Liver (tissue), 9 donors: ENCODE results near the gene PSMG3. TPM values are rescaled to one million over a fixed set of nuclear protein-coding genes. Genes with fewer than 3 reads are reported as not detected.

Experiments used
- DNase-seq: peaks from one replicate; pipeline ENCODE4 v3.0.0-alpha.2; 2017; ENCODE audit warnings: low spot score
- H3K27ac ChIP-seq, 2 donors: one replicate each; pipeline ENCODE4 v1.7.0; 2013; ENCODE audit warnings: inconsistent platforms in 2 of 2, low read length in 2 of 2, control low read depth in 1 of 2, low read depth in 1 of 2, mild to moderate bottlenecking in 1 of 2
- H3K27me3 ChIP-seq, 4 donors: one replicate each; pipeline versions ENCODE4 v1.6.1 to v1.7.0; 2013; ENCODE audit warnings: low read length in 3 of 4, inconsistent platforms in 1 of 4, mild to moderate bottlenecking in 1 of 4, moderate library complexity in 1 of 4; ENCODE audit not compliant: control insufficient read depth in 4 of 4, insufficient read depth in 4 of 4
- H3K36me3 ChIP-seq, 4 donors: one replicate each; pipeline versions ENCODE4 v1.6.1 to v1.7.0; 2013; ENCODE audit warnings: low read length in 3 of 4, mild to moderate bottlenecking in 3 of 4, low read depth in 1 of 4, moderate library complexity in 1 of 4; ENCODE audit not compliant: control insufficient read depth in 4 of 4, insufficient read depth in 3 of 4
- H3K4me1 ChIP-seq, 4 donors: one replicate each; pipeline versions ENCODE4 v1.6.1 to v1.7.0; 2013; ENCODE audit warnings: low read length in 3 of 4, mild to moderate bottlenecking in 3 of 4, moderate library complexity in 1 of 4; ENCODE audit not compliant: control insufficient read depth in 4 of 4, insufficient read depth in 4 of 4
- H3K4me3 ChIP-seq, 3 donors: one replicate each; pipeline versions ENCODE4 v1.6.1 to v1.7.0; 2013; ENCODE audit warnings: low read length in 3 of 3, control low read depth in 1 of 3, low read depth in 1 of 3, mild to moderate bottlenecking in 1 of 3
- H3K9ac ChIP-seq, 2 donors: one replicate each; pipeline ENCODE4 v1.7.0; 2013; ENCODE audit warnings: low read length in 2 of 2, mild to moderate bottlenecking in 2 of 2, moderate library complexity in 2 of 2, control low read depth in 1 of 2, low read depth in 1 of 2
- H3K9me3 ChIP-seq, 4 donors: one replicate each; pipeline versions ENCODE4 v1.6.1 to v1.7.0; 2013; ENCODE audit warnings: low read length in 3 of 4; ENCODE audit not compliant: control insufficient read depth in 4 of 4
- CTCF ChIP-seq: fragments of 150-350 bp; IDR thresholded peaks from 2 replicates; pipeline ENCODE4 v1.5.1; 2017; ENCODE audit warnings: improper control_type of control experiment, low read depth, low read length; ENCODE audit not compliant: missing input control
- FOXA1 ChIP-seq: IDR thresholded peaks from 2 replicates; pipeline ENCODE4 v1.6.1; 2016; ENCODE audit warnings: antibody characterized with exemption
- HNF4A ChIP-seq, 2 donors: conservative IDR thresholded peaks; 2 replicates each; pipeline ENCODE4 v1.6.1; 2016; ENCODE audit warnings: antibody characterized with exemption in 2 of 2, mild to moderate bottlenecking in 2 of 2
- MAX ChIP-seq: IDR thresholded peaks from 2 replicates; pipeline ENCODE4 v1.6.1; 2016; ENCODE audit warnings: antibody characterized with exemption
- SP1 ChIP-seq: IDR thresholded peaks from 2 replicates; pipeline ENCODE4 v1.6.1; 2018; ENCODE audit warnings: antibody characterized with exemption, mild to moderate bottlenecking
- WGBS: extraction: QIAGEN DNeasy Blood & Tissue Kit; methylation state at CpG from one replicate; pipeline ENCODE4 v1.1.7; 2013; 5-methylcytosine and 5-hydroxymethylcytosine counted together
- polyA plus RNA-seq, 2 donors: library from polyadenylated mRNA; stranded (reverse) in 1 of 2; unstranded in 1 of 2; fragments of 200-250 nt in 1 of 2; fragments of >200 nt in 1 of 2; fragmentation: Nextera tagmentation in 1 of 2; extraction: Ambion mirVana in 1 of 2; gene quantifications; one replicate each; pipeline versions ENCODE4 v1.2.1 to v1.2.3, GENCODE V29; 2013 to 2015
- total RNA-seq, 2 donors: library from RNA; depleted of rRNA; stranded (reverse); fragments of >200 nt; gene quantifications; one replicate each; pipeline ENCODE4 v1.2.3, GENCODE V29; 2014
- donor health status: healthy.
- donor health status: healthy.
- donor health status: healthy.
- donor health status: healthy.
- donor health status: healthy.

Gene PSMG3
- total and polyA plus RNA-seq, 4 donors = 10.1 to 22.4 (median 15.7) TPM

- Histone ChIP-seq H3K36me3 (peaks cover 4 to 15% (median 9%) of the 10 kb centered on the region in 4 donors), H3K27me3 (no peaks in the 10 kb centered on the region), H3K9ac (no peak overlapping the region), H3K4me3 (no peak overlapping the region), H3K4me1 (peaks cover 6 to 15% (median 12%) of the 10 kb centered on the region in 4 donors), H3K27ac (no peak overlapping the region), H3K9me3 (no peaks in the 10 kb centered on the region)
- no peak for TF ChIP-seq MAX
- 92% methylated on average over 36 of the region's 36 CpGs for WGBS
- DNase-seq = no peak
These were observed 30.5 kb downstream of the PSMG3 start for GRCh38 chr7:1539181-1539881.

- WGBS = 88% methylated on average over 25 of the region's 25 CpGs
- Histone ChIP-seq H3K27me3 (no peaks in the 10 kb centered on the region), H3K4me3 (peak overlapping the region in 1 of 3 donors; percentile 30), H3K9me3 (no peaks in the 10 kb centered on the region), H3K27ac (peak overlapping the region in 1 of 2 donors; percentile 25), H3K9ac (no peak overlapping the region), H3K4me1 (peaks cover 6 to 15% (median 12%) of the 10 kb centered on the region in 4 donors), H3K36me3 (peaks cover 4 to 15% (median 9%) of the 10 kb centered on the region in 4 donors)
- DNase-seq = no peak
- no peak for TF ChIP-seq FOXA1
These were observed 31.2 kb downstream of the PSMG3 start for GRCh38 chr7:1538544-1539180.

GRCh38 chr7:1537535-1538412 lies 32.1 kb downstream of the PSMG3 start:
- Histone ChIP-seq H3K27me3 (no peaks in the 10 kb centered on the region), H3K27ac (peak overlapping the region; percentile 89 to 94), H3K4me3 (peak overlapping the region in 2 of 3 donors; percentile 34 to 47), H3K9me3 (no peaks in the 10 kb centered on the region), H3K36me3 (peaks cover 4 to 15% (median 9%) of the 10 kb centered on the region in 4 donors), H3K9ac (peak overlapping the region; percentile 45 to 73), H3K4me1 (peaks cover 6 to 24% (median 18%) of the 10 kb centered on the region in 4 donors)
- TF ChIP-seq SP1 = peak; percentile 26
- TF ChIP-seq CTCF = no peak
- TF ChIP-seq HNF4A (conservative IDR thresholded peaks at IDR 0.05) = no peak
- DNase-seq = peak; percentile 85
- WGBS = 69% methylated on average over 56 of the region's 56 CpGs
